K562 (cell line): ENCODE results near the gene PRKAR1B. TPM values are rescaled to one million over a fixed set of nuclear protein-coding genes. Genes with fewer than 3 reads are reported as not detected.

Experiments
- CBX5 ChIP-seq: IDR thresholded peaks from 2 replicates; pipeline ENCODE4 v1.6.1; 2014; ENCODE audit warnings: low read depth, borderline replicate concordance
- GTF3C2 ChIP-seq: IDR thresholded peaks from 3 replicates; pipeline ENCODE4 v1.6.1; 2011; ENCODE audit warnings: borderline replicate concordance, mild to moderate bottlenecking, moderate library complexity; ENCODE audit not compliant: insufficient read length; ENCODE audit errors: extremely low read depth
- MBD1 ChIP-seq: fragments of 250-450 bp; sonication (Bioruptor Pico); IDR thresholded peaks from 2 replicates; pipeline ENCODE4 v1.8.0; 2022; ENCODE audit warnings: inconsistent platforms
- PURB ChIP-seq: sonication (generic); formaldehyde crosslinking; IDR thresholded peaks from 2 replicates; pipeline ENCODE4 v1.9.0; 2021; ENCODE audit warnings: low read depth, mild to moderate bottlenecking, missing genetic modification reagents
- polyA plus RNA-seq, 8 experiments: library from polyadenylated mRNA; depleted of rRNA in 4 of 8; stranded (reverse) in 5 of 8; unstranded in 3 of 8; fragments of >200 nt; fragmentation: Nextera tagmentation in 2 of 8; fragmentation: Illumina TruSeq in 1 of 8; extraction: Ambion mirVana in 2 of 8; extraction: Trizol in 1 of 8; gene quantifications; 2 replicates each; pipeline versions ENCODE4 v1.2.1 to v1.2.3, GENCODE V29; 2011 to 2014; ENCODE audit warnings: inconsistent platforms in 1 of 8, missing spikeins in 1 of 8
- total RNA-seq, 7 experiments: library from RNA; depleted of rRNA in 6 of 7; stranded (reverse); fragments of >200 nt in 6 of 7; fragmentation: Illumina TruSeq in 2 of 7; extraction: Trizol in 2 of 7; gene quantifications; 2 replicates each; pipeline versions ENCODE4 v1.2.1 to v1.2.3, GENCODE V29; 2011 to 2021; ENCODE audit warnings: low replicate concordance in 1 of 7

Gene PRKAR1B
- total and polyA plus RNA-seq, 9 of the 15 experiments (the other 6 are each of a cell fraction or from before 2014, with no cell fraction given), result 0.99 to 30.5 (median 12.7) TPM

- TF ChIP-seq GTF3C2 (no peak), MBD1 (CRISPR knock-in tag) (no peak), PURB (CRISPR knock-in tag) (no peak), CBX5 (no peak)
Measured at GRCh38 chr7:598899-599298, 128.2 kb downstream of the PRKAR1B start (continued).
